ENCODE results near the gene FCRL5. TPM values are rescaled to one million over a fixed set of nuclear protein-coding genes. Genes with fewer than 3 reads are reported as not detected.
A peak's percentile ranks its signal among the peaks of the same experiment; 100 is the strongest.

The FCRL5 gene
- total and polyA plus RNA-seq, 9 of the 15 experiments (the other 6 are each of a cell fraction or from before 2014, with no cell fraction given) = not detected

DNA sequence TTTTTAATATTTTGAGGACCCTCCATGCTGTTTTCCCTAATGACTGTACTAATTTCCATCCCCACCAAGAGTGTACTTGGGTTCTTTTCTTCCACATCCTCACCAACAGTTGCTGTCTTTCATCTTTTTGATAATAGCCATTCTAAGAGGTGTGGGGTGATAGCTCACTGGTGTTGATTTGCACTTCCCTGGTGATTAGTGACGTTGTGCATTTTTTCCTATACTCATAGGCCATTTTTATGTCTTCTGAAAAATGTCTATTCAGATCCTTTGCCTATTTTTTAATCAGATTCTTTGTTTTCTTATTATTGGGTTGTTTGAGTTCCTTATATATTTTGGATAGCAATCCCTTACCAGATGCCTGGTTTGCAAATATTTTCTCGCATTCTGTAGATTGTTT is 64.2 kb downstream of the FCRL5 start:
- Histone ChIP-seq H3K79me2 (ENCODE audit: control insufficient read depth, insufficient read depth, low read length) (no peaks in the 10 kb centered on the region), H2AFZ (ENCODE audit: low read depth, low read length) (0 out of 2 replicates have a peak overlapping the region, but pooled peaks have one; percentile 15), H3K36me3 (ENCODE audit: control insufficient read depth, insufficient read depth, low read length) (no peaks in the 10 kb centered on the region), H3K27ac (ENCODE audit: extremely low read depth, low read depth, low read length) (no peak overlapping the region), H3K4me2 (ENCODE audit: insufficient read depth, low read length) (no peak overlapping the region), H4K20me1 (replicated peaks; ENCODE audit: control insufficient read depth, insufficient read depth, low read length) (no peaks in the 10 kb centered on the region), H3K9ac (ENCODE audit: insufficient read depth in 1 of 2, low read depth in 2 of 2, low read length in 2 of 2) (no peak overlapping the region), H3K27me3 (ENCODE audit: control insufficient read depth in 2 of 2, insufficient read depth in 2 of 2, low read length in 2 of 2) (peaks cover 0 to 4% of the 10 kb centered on the region in 2 experiments; a peak in 1 of 5 replicates), H3K9me3 (replicated peaks; ENCODE audit: control insufficient read depth, insufficient read depth, low read depth, low read length) (no peaks in the 10 kb centered on the region), H3K4me3 (no peak overlapping the region), H3K9me1 (ENCODE audit: control insufficient read depth, insufficient read depth, low read length) (no peaks in the 10 kb centered on the region), H3K4me1 (replicated peaks in 1 of 2; ENCODE audit: control insufficient read depth in 2 of 2, insufficient read depth in 2 of 2, low read length in 2 of 2) (peaks cover 7 to 18% of the 10 kb centered on the region in 2 experiments; a peak in 4 of 5 replicates)
- CTCF ChIA-PET (ENCODE audit: low intra/inter-chr PET ratio) = interaction anchor here (0.6 to 3.8 kb wide), 4 partner anchors 177 to 1605 kb away, joined by 3 to 37 read pairs (median 30); no protein-coding TSS in a partner anchor
- in situ Hi-C loops (cut with MboI) = loop anchor here (5.0 kb wide), 1 partner anchor 111 kb away; no protein-coding TSS in a partner anchor
- ATAC-seq = no peak
- intact Hi-C loops (cut with micrococcal nuclease) = no loop called here
- 58% methylated on average over 2 of the region's 2 CpGs for WGBS (ENCODE audit: insufficient coverage, low coverage, missing lambda C conversion rate)
- no peak for DNase-seq (ENCODE audit: extremely low read depth in 1 of 4, low spot score in 3 of 4)
- FAIRE-seq = no peak
- TF ChIP-seq TEAD1 (CRISPR knock-in tag; IDR thresholded peaks at IDR 0.05) (no peak), ZFP36 (IDR thresholded peaks at IDR 0.05; ENCODE audit: low read depth, low read length, partially characterized antibody) (no peak), RFX5 (IDR thresholded peaks at IDR 0.05; ENCODE audit: low read depth, low read length) (peak; percentile 42; the same call in 1 of the 2 replicates)
- POLR2A ChIA-PET = no interaction called here
- no TSS peak for BruUV-seq (replicated peaks)

DNA sequence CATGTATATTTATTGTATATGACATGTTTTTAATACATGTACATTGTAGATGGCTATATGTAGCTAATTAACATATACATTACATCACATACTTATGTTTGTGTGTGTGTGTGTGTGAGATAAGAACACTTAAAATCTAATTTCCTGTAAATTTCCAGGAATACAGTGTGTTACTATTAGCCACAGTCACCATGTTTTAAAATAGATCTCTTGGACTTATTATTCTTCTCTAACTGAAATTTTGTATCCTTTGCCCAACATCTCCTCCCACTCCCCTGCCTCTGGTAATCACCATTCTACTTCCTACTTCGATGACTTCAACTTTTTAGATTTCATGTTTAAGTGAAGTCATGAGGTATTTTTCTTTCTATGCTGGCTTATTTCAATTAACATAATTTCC is 64.8 kb downstream of the FCRL5 start:
- BruUV-seq (replicated peaks) = no TSS peak
- Histone ChIP-seq H4K20me1 (replicated peaks; ENCODE audit: control insufficient read depth, insufficient read depth, low read length) (no peaks in the 10 kb centered on the region), H3K36me3 (ENCODE audit: control insufficient read depth, insufficient read depth, low read length) (no peaks in the 10 kb centered on the region), H3K9me3 (replicated peaks; ENCODE audit: control insufficient read depth, insufficient read depth, low read depth, low read length) (no peaks in the 10 kb centered on the region), H3K9me1 (ENCODE audit: control insufficient read depth, insufficient read depth, low read length) (no peaks in the 10 kb centered on the region), H2AFZ (ENCODE audit: low read depth, low read length) (peak overlapping the region; percentile 25), H3K4me1 (replicated peaks in 1 of 2; ENCODE audit: control insufficient read depth in 2 of 2, insufficient read depth in 2 of 2, low read length in 2 of 2) (peaks cover 7 to 18% of the 10 kb centered on the region in 2 experiments; a peak in 4 of 5 replicates), H3K27me3 (ENCODE audit: control insufficient read depth in 2 of 2, insufficient read depth in 2 of 2, low read length in 2 of 2) (peaks cover 0 to 8% of the 10 kb centered on the region in 2 experiments; a peak in 1 of 5 replicates), H3K9ac (ENCODE audit: insufficient read depth in 1 of 2, low read depth in 2 of 2, low read length in 2 of 2) (no peak overlapping the region), H3K4me2 (ENCODE audit: insufficient read depth, low read length) (no peak overlapping the region), H3K4me3 (no peak overlapping the region), H3K27ac (ENCODE audit: extremely low read depth, low read depth, low read length) (peak overlapping the region; percentile 14; the same call in 1 of the 3 replicates), H3K79me2 (ENCODE audit: control insufficient read depth, insufficient read depth, low read length) (no peaks in the 10 kb centered on the region)
- CTCF ChIA-PET (ENCODE audit: low intra/inter-chr PET ratio) = interaction anchor here (0.6 kb wide), 1 partner anchor 18 kb away, joined by 3 read pairs; no protein-coding TSS in a partner anchor
- POLR2A ChIA-PET = no interaction called here
- peak in 1 of 4 experiments; percentile 9 for DNase-seq (ENCODE audit: extremely low read depth in 1 of 4, low spot score in 3 of 4)
- peak; percentile 9; the same call in 1 of the 3 replicates for ATAC-seq
- FAIRE-seq = no peak
- intact Hi-C loops (cut with micrococcal nuclease) = no loop called here
- WGBS (ENCODE audit: insufficient coverage, low coverage, missing lambda C conversion rate) = 13% methylated on average over 1 of the region's 1 CpG
- in situ Hi-C loops (cut with MboI) = loop anchor here (5.0 kb wide), 1 partner anchor 110 kb away; no protein-coding TSS in a partner anchor
- TF ChIP-seq MCM3 (IDR thresholded peaks at IDR 0.05) (no peak), ZNF184 (CRISPR knock-in tag; IDR thresholded peaks at IDR 0.05) (no peak), STAT5A (IDR thresholded peaks at IDR 0.05; ENCODE audit: borderline replicate concordance, low read length) (peak; percentile 71), EGR1 (conservative IDR thresholded peaks at IDR 0.05) (no peak), POLR2A (conservative IDR thresholded peaks at IDR 0.05) (no peak), POLR2B (IDR thresholded peaks at IDR 0.05; ENCODE audit: low read depth, partially characterized antibody) (no peak), NR1H2 (CRISPR knock-in tag; IDR thresholded peaks at IDR 0.05) (no peak), CBX3 (IDR thresholded peaks at IDR 0.05; ENCODE audit: borderline replicate concordance in 1 of 2, low read length in 2 of 2) (no peak)
- TF ChIP-seq, protein P1, sequence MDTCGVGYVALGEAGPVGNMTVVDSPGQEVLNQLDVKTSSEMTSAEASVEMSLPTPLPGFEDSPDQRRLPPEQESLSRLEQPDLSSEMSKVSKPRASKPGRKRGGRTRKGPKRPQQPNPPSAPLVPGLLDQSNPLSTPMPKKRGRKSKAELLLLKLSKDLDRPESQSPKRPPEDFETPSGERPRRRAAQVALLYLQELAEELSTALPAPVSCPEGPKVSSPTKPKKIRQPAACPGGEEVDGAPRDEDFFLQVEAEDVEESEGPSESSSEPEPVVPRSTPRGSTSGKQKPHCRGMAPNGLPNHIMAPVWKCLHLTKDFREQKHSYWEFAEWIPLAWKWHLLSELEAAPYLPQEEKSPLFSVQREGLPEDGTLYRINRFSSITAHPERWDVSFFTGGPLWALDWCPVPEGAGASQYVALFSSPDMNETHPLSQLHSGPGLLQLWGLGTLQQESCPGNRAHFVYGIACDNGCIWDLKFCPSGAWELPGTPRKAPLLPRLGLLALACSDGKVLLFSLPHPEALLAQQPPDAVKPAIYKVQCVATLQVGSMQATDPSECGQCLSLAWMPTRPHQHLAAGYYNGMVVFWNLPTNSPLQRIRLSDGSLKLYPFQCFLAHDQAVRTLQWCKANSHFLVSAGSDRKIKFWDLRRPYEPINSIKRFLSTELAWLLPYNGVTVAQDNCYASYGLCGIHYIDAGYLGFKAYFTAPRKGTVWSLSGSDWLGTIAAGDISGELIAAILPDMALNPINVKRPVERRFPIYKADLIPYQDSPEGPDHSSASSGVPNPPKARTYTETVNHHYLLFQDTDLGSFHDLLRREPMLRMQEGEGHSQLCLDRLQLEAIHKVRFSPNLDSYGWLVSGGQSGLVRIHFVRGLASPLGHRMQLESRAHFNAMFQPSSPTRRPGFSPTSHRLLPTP (IDR thresholded peaks at IDR 0.05; ENCODE audit: borderline replicate concordance, extremely low read depth, insufficient read length) = no peak
- TF ChIP-seq, protein P2, sequence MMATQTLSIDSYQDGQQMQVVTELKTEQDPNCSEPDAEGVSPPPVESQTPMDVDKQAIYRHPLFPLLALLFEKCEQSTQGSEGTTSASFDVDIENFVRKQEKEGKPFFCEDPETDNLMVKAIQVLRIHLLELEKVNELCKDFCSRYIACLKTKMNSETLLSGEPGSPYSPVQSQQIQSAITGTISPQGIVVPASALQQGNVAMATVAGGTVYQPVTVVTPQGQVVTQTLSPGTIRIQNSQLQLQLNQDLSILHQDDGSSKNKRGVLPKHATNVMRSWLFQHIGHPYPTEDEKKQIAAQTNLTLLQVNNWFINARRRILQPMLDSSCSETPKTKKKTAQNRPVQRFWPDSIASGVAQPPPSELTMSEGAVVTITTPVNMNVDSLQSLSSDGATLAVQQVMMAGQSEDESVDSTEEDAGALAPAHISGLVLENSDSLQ (IDR thresholded peaks at IDR 0.05) = no peak

All from K562 (cell line).